Lower leg skin (tissue), 3 donors: ENCODE data around the gene SMAD6.

ENCODE experiments used
- CTCF ChIP-seq, 3 donors: fragments of 450-650 bp; IDR thresholded peaks; one replicate each; pipeline ENCODE4 v1.5.1; 2016; ENCODE audit warnings: antibody characterized with exemption in 3 of 3, mild to moderate bottlenecking in 3 of 3, moderate library complexity in 2 of 3
- POLR2A ChIP-seq, 2 donors: fragments of 450-650 bp; IDR thresholded peaks; one replicate each; pipeline ENCODE4 v1.6.1; 2016 to 2017; ENCODE audit warnings: antibody characterized with exemption in 2 of 2, mild to moderate bottlenecking in 1 of 2, moderate library complexity in 1 of 2

DNA sequence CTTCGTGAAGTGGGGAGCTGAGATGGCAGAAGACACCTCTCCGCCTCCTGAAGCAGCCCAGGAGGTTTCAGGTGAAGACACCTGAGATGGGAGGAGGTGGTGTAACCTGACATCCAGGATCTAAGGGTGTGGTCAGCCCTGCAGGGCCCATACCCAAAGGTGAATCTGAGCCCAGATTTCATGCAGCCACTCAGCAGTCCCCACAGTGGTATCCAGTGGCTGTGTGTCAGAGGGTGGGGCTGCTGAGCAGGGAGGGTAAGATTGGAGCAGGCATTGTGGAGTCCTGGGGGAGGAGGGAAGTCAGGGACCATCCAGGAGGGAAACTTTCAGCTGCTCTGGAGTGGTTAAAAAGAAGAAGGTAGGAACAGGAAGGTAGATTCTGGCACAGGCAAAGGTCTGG is 46.0 kb upstream of the SMAD6 start:
- TF ChIP-seq CTCF (IDR thresholded peaks at IDR 0.05) (no peak), POLR2A (IDR thresholded peaks at IDR 0.05) (no peak)
